ENCODE results near the gene GPN2.
"Not testable (repeated sequence)": the region's sequence is repeated elsewhere in the genome, so short reads cannot be mapped to it uniquely, and the experiment has no call there.

GPN2 gene

GRCh38 chr1:26858160-26858559, 31.9 kb downstream of the GPN2 start:
- DNase-seq (ENCODE audit: low read depth in 2 of 2) = no peak

- no peak for DNase-seq (ENCODE audit: low read depth in 2 of 2)
These were observed 32.5 kb downstream of the GPN2 start for GRCh38 chr1:26857473-26858060.

GRCh38 chr1:26856604-26857469, 33.2 kb downstream of the GPN2 start:
- no peak for DNase-seq (ENCODE audit: low read depth in 2 of 2)

- no peak for DNase-seq (ENCODE audit: low read depth in 2 of 2)
These were observed 33.9 kb downstream of the GPN2 start for GRCh38 chr1:26856181-26856580.

- DNase-seq (ENCODE audit: low read depth in 2 of 2) = no peak
These were observed 34.4 kb downstream of the GPN2 start for GRCh38 chr1:26855636-26856035.

- DNase-seq (ENCODE audit: low read depth in 2 of 2) = no peak
These were observed 35.2 kb downstream of the GPN2 start for GRCh38 chr1:26854906-26855305.

- no peak for DNase-seq (ENCODE audit: low read depth in 2 of 2)
These were observed 36.5 kb downstream of the GPN2 start for GRCh38 chr1:26853600-26853999.

GRCh38 chr1:26853156-26853555, 36.9 kb downstream of the GPN2 start:
- peak; percentile 35 to 72 for DNase-seq (ENCODE audit: low read depth in 2 of 2)

- no peak for DNase-seq (ENCODE audit: low read depth in 2 of 2)
These were observed 37.4 kb downstream of the GPN2 start for GRCh38 chr1:26852701-26853100.

GRCh38 chr1:26851106-26851684, 38.9 kb downstream of the GPN2 start:
- DNase-seq (ENCODE audit: low read depth in 2 of 2) = no peak

GRCh38 chr1:26848941-26849774, 40.9 kb downstream of the GPN2 start:
- no peak for DNase-seq (ENCODE audit: low read depth in 2 of 2)

GRCh38 chr1:26848499-26848898, 41.6 kb downstream of the GPN2 start:
- no peak for DNase-seq (ENCODE audit: low read depth in 2 of 2)

- not testable (repeated sequence) for DNase-seq (ENCODE audit: low read depth in 2 of 2)
These were observed 42.3 kb downstream of the GPN2 start for GRCh38 chr1:26847826-26848225.

- no peak for DNase-seq (ENCODE audit: low read depth in 2 of 2)
These were observed 45.5 kb downstream of the GPN2 start for GRCh38 chr1:26844424-26845196.

GRCh38 chr1:26839779-26840178, 50.3 kb downstream of the GPN2 start:
- DNase-seq (ENCODE audit: low read depth in 2 of 2) = no peak

GRCh38 chr1:26839339-26839722, 50.8 kb downstream of the GPN2 start:
- no peak for DNase-seq (ENCODE audit: low read depth in 2 of 2)

GRCh38 chr1:26838474-26839338, 51.4 kb downstream of the GPN2 start:
- DNase-seq (ENCODE audit: low read depth in 2 of 2) = no peak

GRCh38 chr1:26837665-26838064, 52.4 kb downstream of the GPN2 start:
- DNase-seq (ENCODE audit: low read depth in 2 of 2) = not testable (repeated sequence)

GRCh38 chr1:26833432-26834405, 56.4 kb downstream of the GPN2 start:
- peak; percentile 71 to 83 for DNase-seq (ENCODE audit: low read depth in 2 of 2)
